ENCODE measurements around the gene MCCC1. TPM values are rescaled to one million over a fixed set of nuclear protein-coding genes. Genes with fewer than 3 reads are reported as not detected.

MCCC1 gene
- total RNA-seq, 1 donor from 2014 or later, result 32.5 TPM

- intact Hi-C loops (cut with DNase I), result no loop called here
These were observed 133.4 kb downstream of the MCCC1 start for GRCh38 chr3:182965861-182966366.

More at GRCh38 chr3:182965861-182966366, 133.4 kb downstream of the MCCC1 start:
- no peak for DNase-seq (ENCODE audit: low spot score)

Other genes starting within 250 kb of the MCCC1 start
- gene DCUN1D1, start 119.0 kb downstream of the MCCC1 start, total RNA-seq, result 36.3 TPM
- not detected for gene LAMP3, start 63.2 kb upstream of the MCCC1 start, total RNA-seq
- 3.2 TPM for gene B3GNT5, start 153.8 kb upstream of the MCCC1 start, total RNA-seq

All from cardiac septum (tissue), 1 donor.